NT2/D1 (cell line): Measurements from ENCODE around the gene DUS1L.

ENCODE experiments used
- SUZ12 ChIP-seq: IDR thresholded peaks from 2 replicates; pipeline ENCODE4 v1.6.1; 2011; ENCODE audit not compliant: insufficient read length, insufficient read depth; ENCODE audit errors: extremely low read depth
- YY1 ChIP-seq: IDR thresholded peaks from 2 replicates; pipeline ENCODE4 v1.6.1; 2011; ENCODE audit not compliant: insufficient read length, insufficient read depth
- ZNF274 ChIP-seq: IDR thresholded peaks from 2 replicates; pipeline ENCODE4 v1.6.1; 2011; ENCODE audit warnings: mild to moderate bottlenecking, low read depth, low read length

- TF ChIP-seq ZNF274: no peak
- no peak for TF ChIP-seq YY1
- TF ChIP-seq SUZ12: no peak
These were observed 50.7 kb downstream of the DUS1L start for GRCh38 chr17:82014971-82015310.
